Neural progenitor cell (in vitro differentiated cells): ENCODE data around the gene SF3A1.

ENCODE experiments used
- EZH2 ChIP-seq: fragments of 200-600 bp; sonication (generic); IDR thresholded peaks from 2 replicates; pipeline ENCODE4 v1.6.1; 2017; ENCODE audit warnings: antibody characterized with exemption, mild to moderate bottlenecking, moderate library complexity
- EZH2phosphoT487 ChIP-seq: fragments of 200-600 bp; sonication (generic); IDR thresholded peaks from 2 replicates; pipeline ENCODE4 v1.6.1; 2017; ENCODE audit warnings: antibody characterized with exemption

GRCh38 chr22:30282616-30283046 lies 74.1 kb downstream of the SF3A1 start:
- TF ChIP-seq EZH2 (no peak), EZH2phosphoT487 (no peak)
